HG03354 (cell line): ENCODE data around the gene GPX2.

Experiments used
- ATAC-seq: cut with Tn5 transposase; IDR thresholded peaks from one replicate; pipeline ENCODE4 v1.9.1; 2021; ENCODE audit warnings: mild to moderate bottlenecking; ENCODE audit not compliant: unreplicated experiment, poor library complexity, severe bottlenecking

Gene GPX2

DNA sequence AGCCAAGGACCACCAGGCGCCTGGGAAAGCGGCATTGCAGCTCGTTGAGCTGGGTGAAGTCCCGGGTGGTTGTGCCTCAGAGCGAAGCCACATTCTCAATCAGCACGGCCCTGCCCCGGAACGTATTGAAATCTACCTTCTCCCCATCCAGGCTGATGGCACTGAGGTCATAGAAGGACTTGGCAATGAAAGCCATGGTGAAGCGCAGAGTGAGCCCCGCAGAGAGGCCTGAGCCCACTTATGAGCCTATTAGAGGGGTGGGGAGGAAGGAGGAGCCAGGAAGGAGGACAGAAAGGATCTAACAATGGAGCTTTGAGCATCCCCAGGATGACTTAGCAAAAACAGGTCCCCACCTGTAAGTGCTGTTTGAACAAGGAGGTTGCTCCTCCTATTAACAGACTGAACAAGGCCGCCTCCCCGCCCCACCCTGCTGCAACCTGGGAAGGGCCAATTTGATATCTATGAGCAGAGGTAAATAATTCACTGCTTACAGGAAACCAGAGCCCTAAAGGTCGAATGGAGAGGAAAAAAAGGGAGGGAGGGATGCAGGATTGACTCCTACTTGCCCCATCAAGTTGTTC is at the start of gene GPX2:
Gene GPX2, minus strand, starts transcription at position 215 of the 581 bp plus-strand sequence. Its CDS starts 19 bp downstream, at position 196.
- ATAC-seq, result no peak

DNA sequence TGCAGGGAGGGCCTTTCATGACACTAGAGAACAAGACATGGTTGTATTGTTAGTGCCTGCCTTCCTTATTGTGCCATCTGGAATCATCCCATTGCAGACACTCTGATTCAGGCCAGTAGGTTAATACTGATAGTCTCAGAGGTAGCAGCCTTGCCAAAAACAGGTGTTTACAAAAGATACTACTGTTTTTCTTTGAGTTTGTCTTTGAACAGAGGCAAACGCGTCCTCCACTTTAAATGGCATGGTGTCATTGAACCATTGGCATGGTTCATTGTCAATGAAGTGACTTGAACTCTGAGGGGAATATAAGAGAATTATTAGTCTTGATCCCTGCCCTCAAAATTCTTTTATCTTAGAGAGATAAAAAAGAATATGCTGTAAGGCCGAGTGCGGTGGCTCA is 48.4 kb upstream of the GPX2 start:
- no peak for ATAC-seq

DNA sequence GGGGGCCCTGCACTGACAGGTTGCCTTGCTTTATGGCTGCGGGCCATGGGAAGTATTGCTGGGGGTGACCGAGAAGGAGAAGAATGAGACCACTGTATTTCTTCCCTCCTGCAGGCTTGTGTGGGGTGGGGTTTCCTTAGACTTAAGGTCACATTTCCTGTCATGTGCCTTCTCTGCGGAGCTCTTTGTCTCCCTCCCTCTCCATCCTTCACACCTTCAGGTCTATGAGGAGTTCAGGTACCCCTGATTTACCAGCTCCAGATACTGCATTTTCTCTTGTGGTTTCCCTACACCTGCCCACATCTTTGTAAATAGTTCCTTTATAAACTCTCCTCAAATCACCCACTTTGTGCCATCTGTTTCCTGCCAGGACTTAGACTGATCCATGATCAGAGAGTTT is 47.8 kb upstream of the GPX2 start:
- no peak for ATAC-seq

DNA sequence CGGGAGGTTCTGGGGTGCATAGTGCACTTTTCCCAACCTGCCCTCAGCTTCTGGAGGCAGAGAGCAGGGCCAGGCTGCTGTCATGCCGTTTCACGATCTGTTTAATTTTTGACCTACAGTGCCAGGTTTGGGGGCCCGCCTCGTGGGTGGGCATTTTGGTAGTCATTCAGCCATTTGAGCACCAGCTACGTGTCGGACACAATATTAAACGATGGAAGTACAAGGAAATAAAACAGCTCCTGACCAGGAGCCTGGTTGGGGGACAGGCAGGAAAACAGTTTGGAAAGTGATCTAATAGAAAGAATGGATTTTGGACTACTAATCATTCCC is 44.9 kb upstream of the GPX2 start:
- peak; percentile 8 for ATAC-seq

DNA sequence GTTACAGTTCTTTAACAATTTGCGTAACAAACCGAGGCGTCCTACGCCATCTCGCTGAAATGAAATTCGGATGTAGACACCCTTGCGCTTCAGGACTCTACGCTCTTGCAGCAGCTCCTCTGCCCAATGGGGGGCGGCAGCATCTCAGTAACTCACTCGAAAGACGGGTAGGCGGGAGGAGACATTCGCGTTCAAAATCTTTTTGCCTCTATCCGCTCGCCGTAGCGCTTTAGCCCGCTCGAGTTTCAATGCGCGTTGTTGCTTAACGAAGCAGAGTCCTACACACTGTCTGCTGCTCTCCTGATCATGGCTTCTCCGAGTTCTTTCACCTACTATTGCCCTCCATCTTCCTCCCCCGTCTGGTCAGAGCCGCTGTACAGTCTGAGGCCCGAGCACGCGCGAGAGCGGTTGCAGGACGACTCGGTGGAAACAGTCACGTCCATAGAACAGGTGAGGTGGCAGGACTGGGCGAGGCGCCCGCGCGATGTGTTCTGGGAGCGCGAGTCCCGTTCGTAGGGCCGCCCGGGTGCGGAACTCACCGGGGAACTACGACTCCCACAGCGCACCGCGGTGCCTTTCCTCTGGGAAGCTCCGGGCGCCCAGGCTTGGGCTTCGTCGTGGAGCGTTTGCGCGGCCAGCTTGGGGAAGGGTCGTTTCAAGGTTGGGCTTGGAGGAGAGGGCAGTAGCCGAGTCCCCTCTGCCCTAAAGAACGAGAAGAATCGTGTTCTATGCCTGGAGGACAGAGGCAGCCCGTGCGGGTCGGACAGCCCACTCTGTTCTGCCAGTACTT is 44.3 kb upstream of the GPX2 start, which contains the start of gene FNTB:
Gene FNTB, plus strand, starts transcription at position 248 of the 790 bp plus-strand sequence. Its CDS starts 59 bp downstream, at position 307.
- peak; percentile 96 for ATAC-seq

DNA sequence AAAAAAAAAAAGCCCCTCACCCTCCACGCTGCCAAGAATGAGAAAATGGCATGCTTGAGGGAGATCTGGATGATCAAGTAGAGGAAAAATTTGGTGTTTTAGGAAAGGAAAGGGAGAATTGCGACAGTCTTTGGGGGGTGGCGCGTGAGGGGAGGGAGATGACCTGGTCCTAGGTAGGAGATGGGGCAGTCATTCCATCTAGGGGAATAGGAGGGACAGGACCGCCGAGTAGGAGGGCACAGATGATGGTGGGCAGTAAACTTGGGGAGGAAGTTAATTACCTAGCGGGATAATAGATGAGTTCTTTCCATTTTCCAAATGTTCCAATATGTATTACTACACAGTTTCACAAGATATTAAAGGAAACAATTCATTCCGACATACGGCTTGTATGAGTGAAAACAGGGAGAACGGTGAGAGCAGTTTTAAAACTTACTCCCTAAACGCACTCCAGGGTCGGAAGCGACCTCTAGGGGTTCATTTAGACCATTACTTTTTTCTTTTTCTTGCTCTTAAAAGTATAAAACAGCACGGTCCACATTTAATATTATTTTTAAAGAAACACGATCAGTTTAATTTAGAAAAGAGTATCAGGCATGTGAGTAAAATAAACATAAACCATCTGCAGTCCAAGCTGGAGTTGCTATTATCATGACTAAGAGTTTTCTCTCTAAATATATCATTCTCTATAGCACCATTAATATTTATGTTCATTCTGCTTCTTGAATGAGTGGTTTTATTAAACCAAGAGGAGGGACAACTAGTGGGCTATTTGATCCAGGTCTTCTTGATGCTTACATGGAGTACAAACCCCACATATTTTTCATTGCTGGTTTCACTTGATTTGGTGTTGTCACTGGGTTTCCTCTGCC is 41.1 kb upstream of the GPX2 start:
- no peak for ATAC-seq

DNA sequence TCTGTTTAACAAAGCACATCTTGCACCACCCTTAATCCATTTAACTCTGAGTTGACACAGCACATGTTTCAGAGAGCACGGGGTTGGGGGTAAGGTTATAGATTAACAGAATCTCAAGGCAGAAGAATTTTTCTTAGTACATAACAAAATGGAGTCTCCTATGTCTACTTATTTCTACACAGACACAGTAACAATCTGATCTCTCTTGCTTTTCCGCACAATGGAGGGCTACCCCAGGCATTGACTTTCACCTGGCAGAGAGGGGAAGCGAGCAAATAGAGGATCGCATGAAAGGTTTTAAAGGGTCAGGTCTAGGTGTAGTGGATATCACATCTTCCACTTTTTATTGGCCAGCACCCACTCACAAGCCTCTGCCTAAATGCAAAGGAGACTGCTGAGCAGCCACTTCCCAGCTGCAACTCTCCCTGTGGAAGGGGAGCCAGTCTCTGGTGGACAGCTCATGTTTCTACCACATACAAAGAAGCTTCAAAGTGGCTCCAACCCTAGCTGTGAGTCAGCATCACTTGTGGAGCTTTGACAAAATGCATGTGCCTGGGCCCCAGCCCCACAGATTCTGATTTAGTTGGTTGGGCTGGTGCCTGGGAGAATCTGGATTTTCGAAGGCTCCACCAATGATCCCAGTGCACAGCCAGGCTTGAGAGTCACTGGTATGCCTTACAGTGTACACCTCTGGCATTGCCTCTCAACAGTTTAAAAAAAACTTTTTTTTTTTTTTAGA is 37.0 kb upstream of the GPX2 start:
- no peak for ATAC-seq

DNA sequence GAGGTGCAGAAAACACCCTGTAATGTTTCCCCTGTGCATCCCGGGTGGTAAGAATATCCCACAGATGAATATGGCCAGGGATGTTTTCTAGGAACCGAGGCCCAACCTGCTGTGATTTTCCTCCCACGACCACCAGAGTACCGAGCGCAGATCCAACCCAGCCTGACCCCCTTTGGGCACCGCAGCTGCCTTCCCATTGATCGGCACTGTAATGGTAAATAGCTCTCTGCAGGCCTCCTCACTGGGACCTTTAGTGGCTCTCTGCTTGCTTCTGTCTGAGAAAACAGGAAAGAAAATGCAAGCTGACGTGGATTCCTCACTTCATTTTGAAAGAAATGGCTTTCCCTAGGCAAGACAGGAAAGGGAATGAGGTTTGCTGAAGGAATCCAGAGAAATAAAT is 32.0 kb upstream of the GPX2 start:
- no peak for ATAC-seq

DNA sequence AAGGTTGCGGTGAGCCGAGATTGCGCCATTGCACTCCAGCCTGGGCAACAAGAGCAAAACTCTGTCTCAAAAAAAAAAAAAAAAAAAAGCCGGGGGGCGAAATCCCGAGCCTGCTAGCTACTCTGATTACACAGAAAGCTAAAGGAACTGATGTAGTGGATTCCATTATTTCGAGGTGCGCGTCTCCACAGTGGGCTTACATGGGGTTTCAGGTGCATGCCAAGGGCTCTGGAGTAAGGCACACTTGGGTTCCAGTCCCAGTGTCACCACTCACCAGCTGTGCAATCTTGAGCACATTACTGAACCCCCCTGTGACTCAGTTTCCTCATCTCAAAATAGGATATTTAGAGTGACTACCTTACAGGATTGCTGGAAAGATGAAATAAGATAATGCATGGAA is 31.3 kb upstream of the GPX2 start:
- ATAC-seq, result no peak

DNA sequence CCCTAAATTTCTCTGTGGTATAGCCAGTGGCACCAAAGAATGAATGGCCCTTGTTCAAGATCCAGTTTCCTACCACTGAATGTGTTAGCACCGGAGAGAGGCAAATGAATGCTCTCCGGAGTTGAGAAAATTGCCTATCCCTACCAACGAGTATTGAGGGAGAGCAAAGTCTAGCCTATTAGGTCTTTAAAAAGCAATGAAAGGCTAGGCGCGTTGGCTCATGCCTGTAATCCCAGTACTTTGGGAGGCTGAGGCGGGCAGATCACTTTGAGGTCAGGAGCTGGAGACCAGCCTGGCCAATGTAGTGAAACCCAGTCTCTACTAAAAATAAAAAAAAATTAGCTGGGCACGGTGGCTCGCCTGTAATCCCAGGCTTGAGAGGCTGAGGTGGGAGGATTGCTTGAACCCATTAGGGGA is 30.5 kb upstream of the GPX2 start:
- no peak for ATAC-seq

DNA sequence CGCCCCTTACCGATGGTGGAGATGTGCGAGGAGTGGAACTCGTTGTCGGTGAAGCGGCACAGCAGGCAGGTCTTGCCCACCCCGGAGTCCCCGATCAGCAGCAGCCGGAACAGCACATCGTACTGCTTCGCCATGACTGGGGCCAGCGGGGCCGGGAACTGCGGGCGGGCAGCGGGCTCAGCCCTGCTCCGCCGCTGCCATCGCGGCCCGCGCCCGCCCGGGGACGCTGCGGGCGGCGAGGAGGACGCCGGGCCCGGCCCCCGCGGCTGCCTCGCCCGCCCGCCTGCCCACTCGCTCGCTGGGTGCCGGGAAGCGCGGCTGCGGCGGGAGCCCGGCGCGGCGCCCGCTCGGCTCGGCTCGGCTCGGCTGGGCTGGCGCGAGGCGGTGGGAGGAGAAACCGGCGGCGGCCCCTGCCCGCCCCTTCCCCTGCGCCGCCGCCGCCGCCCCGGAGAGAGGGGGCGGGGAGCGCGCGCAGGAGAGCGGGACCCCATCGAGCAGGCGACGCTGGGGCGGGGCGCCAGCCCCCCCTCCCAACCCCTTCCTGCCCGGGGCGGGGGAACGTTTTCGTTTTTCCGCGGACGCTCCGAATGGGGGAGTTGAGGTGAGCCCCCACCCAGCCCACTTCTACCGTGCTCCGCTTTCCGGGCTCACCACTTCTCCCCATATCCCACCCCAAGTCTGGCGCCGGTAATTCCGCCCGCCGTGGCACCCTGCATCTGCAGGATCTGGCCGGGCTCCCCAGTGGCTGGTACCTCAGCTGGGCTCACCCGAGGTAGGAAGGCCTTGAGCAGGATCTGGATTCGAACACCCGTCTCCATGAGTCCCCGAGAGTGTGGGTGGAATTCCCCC is 29.6 kb upstream of the GPX2 start, which contains the start of gene RAB15:
Gene RAB15, minus strand, starts transcription at position 394 of the 849 bp plus-strand sequence. Its CDS starts 260 bp downstream, at position 134.
- ATAC-seq, result peak; percentile 54

DNA sequence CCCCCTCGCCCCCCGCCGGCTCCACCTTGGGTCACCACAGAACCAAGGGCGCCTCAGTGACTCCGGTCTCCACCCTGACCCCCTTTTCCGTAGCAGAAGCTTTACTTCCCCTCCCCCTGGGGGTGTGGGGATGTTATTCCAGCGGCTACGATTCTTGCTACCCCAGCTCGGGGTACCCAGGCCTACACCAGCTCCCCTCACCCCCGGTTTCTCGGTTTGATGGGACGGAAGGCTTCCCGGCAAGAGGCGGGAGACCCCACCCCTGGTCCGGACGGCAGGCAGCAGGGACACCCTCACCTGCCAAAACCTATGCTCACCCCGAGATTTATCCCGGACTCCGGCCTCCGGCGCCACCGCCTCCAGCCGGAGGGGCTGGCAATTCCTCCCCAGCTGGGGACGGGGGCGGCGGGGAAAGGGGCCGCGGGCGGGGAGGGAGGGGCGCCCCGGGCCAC is 29.0 kb upstream of the GPX2 start:
- no peak for ATAC-seq

DNA sequence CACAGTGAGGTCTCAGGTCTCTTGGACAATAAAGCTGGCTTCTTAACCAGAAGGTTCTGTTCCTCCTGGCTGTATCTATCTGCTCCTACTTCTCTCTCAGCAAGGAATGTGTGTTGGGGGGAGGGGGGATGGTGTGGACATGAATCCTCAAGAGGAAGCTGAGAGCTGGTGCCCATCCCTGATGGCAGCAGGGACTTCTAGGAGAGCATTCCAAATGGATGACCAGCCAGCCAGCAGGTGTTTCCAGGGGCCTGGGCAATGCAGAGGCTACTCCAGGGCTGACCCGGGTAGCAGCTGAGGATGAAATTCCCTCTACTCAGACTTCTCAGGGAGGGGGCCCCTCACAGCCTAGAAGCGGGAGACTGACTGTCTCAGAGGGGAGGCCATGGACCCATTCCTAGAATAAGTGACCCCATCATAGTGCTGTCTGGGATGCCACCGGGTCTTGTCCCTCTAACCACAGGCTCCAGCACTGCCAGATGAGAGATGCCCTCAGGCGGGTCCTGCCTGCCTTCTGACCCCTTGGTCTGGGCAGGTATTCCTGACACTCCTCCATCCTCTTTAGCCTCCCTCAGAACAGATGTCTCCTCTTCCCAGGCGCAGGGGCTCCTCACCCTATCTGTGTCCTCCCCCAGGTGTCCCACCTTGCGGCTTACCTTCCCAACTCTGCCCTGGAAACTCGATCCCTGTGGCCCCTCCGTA is 28.4 kb upstream of the GPX2 start:
- ATAC-seq, result no peak

DNA sequence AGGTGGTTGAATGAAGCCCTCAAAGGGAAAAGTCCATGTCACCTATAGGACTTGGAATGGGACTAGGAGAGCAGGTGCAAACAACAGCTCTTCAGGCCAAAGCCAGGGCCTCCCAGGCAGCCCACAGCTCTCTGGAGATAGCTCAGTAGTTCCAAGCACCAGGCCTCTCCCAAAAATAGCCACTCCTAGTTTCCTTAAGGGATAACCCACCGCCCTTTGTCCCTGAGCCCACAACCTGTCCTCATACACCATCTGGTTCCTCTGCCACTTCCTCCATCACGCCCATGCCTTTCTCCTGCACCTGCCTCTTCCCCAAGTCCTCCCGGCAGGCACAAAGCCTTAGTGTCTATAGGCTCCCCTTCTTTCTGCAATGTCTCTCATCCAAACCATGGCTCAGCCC is 27.5 kb upstream of the GPX2 start:
- no peak for ATAC-seq

DNA sequence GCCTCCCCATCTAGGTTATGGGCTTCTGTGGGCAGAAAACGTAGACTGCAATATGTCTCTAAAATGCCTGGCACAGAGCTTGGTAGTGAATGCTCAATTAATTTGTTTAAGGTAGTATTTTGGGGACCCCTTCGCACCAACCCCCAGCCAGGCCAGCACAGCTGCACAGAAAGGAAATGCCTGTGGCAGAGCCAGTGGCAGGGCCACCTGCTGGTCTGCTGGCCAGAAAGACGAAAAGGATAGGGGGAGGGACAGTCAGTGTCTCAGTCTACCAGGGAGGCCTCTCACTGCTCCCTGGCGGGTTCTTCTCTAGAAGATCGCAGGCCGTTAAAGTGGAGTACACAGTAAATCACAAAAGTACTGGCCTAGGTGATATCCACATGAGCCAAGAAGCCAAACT is 26.1 kb upstream of the GPX2 start:
- no peak for ATAC-seq

DNA sequence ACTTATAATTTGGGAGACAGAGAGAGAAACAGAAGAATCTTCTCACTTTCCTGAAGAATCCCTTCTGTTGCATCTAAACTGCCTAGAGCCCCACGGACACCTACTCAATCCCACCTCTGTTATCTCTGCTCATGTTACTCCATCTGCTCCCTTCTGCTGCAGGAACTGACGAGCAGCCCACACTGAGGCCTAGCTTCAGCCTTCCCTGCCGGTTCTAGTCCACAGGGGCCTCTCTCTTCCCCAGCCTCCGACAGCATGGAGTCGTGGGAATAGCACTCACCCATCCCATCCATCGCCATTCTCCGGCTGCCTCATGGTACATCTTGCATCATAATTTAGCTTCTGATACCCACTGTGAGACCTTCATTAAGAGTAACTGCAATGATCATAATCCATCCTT is 25.6 kb upstream of the GPX2 start:
- no peak for ATAC-seq

DNA sequence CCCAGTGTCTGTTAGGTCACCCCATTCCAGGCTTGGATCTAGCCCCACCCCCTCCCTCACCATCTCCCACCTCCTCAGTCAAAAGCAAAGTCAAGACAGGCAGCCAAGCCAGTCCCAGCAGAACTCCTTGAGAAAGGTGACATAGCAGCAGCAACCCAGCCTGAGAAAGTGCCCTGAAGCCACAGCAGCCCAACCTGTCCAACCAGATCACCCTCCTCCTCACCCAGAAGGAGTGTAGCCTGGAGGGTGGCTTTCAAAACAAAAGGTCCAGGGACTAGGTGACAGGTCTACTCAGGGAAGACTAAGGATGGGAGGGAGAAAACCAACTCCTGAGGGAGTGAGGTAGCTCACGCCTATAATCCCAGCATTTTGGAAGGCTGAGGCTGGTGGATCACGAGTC is 24.4 kb upstream of the GPX2 start:
- no peak for ATAC-seq

DNA sequence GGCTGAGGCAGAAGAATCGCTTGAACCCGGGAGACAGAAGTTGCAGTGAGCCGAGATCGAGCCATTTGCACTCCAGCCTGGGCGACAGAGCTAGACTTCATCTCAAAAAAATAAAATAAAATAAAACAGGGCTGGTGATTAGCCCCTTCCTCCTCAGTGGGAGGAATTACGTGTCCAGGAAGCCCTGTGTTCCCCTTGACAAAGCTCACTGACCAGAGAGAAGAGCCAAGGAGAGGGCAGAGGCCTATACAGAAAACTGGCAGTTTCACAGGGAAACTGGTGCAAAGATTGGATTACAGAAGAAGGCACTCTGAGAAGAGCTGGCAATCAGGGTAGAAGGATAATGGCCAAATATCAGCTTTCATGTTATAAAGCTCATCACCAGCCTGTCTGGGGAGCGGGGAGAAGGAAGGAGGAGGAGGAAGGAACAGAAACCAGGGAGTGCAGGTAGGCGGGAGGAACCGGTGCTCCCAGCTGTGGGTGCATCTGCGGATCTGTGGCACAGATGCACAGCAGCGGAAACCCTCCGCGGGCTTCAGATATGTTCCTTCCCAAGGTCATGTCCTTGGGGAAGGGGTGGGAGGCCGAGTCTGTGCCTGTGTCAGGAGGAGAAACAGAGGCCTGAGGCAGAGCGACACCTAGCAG is 22.9 kb upstream of the GPX2 start:
- no peak for ATAC-seq
